GM23338 (cell line): ENCODE data around the gene DAAM2. TPM values are rescaled to one million over a fixed set of nuclear protein-coding genes. Genes with fewer than 3 reads are reported as not detected.

Experiments
- ATAC-seq: fragments of 200-7000 bp; cut with Tn5 transposase; 3 replicates; pipeline ENCODE4 v1.9.1; 2020
- DNase-seq: peaks from one replicate; pipeline ENCODE4 v3.0.0-alpha.2; 2015; ENCODE audit warnings: low spot score
- H2AFZ ChIP-seq: fragments of 200-600 bp; sonication (generic); 2 replicates; pipeline ENCODE4 v1.8.0; 2016; ENCODE audit warnings: antibody characterized with exemption, mild to moderate bottlenecking, moderate library complexity
- H3F3A ChIP-seq: fragments of 200-600 bp; sonication (generic); replicated peaks from 2 replicates; pipeline ENCODE4 v1.8.0; 2017; ENCODE audit warnings: antibody characterized with exemption, mixed run types, low read depth
- H3K27ac ChIP-seq: fragments of 200-600 bp; sonication (generic); 2 replicates; pipeline ENCODE4 v1.6.1; 2016; ENCODE audit warnings: low read depth
- H3K27me3 ChIP-seq: fragments of 200-600 bp; sonication (generic); 2 replicates; pipeline ENCODE4 v1.8.0; 2016; ENCODE audit warnings: mild to moderate bottlenecking, mixed run types, moderate library complexity; ENCODE audit not compliant: insufficient read depth
- H3K36me3 ChIP-seq: fragments of 200-600 bp; sonication (generic); 2 replicates; pipeline ENCODE4 v1.8.0; 2016; ENCODE audit warnings: mild to moderate bottlenecking; ENCODE audit not compliant: insufficient read depth
- H3K4me1 ChIP-seq: fragments of 200-600 bp; sonication (generic); 2 replicates; pipeline ENCODE4 v1.8.0; 2016; ENCODE audit warnings: mild to moderate bottlenecking, moderate library complexity; ENCODE audit not compliant: insufficient read depth
- H3K4me2 ChIP-seq: fragments of 200-600 bp; sonication (generic); 2 replicates; pipeline ENCODE4 v1.7.1; 2017; ENCODE audit warnings: mixed run types
- H3K4me3 ChIP-seq: fragments of 200-600 bp; sonication (generic); 2 replicates; pipeline ENCODE4 v1.6.1; 2016; ENCODE audit warnings: mixed run types
- H3K79me2 ChIP-seq: fragments of 200-600 bp; sonication (generic); replicated peaks from 2 replicates; pipeline ENCODE4 v1.8.0; 2017; ENCODE audit warnings: mild to moderate bottlenecking; ENCODE audit not compliant: insufficient read depth
- H3K9me2 ChIP-seq: fragments of 200-600 bp; sonication (generic); 2 replicates; pipeline ENCODE4 v1.8.0; 2017; ENCODE audit not compliant: insufficient read depth
- H4K20me1 ChIP-seq: fragments of 200-600 bp; sonication (generic); replicated peaks from 2 replicates; pipeline ENCODE4 v1.8.0; 2017; ENCODE audit warnings: mild to moderate bottlenecking; ENCODE audit not compliant: insufficient read depth
- H3K27ac Mint-ChIP-seq: 2 replicates; pipeline ENCODE4 v1.8.0; 2020; ENCODE audit warnings: inconsistent platforms, mild to moderate bottlenecking, moderate library complexity, mixed read lengths
- H3K27me3 Mint-ChIP-seq: 3 replicates; pipeline ENCODE4 v1.8.0; 2022; ENCODE audit warnings: low read depth, mild to moderate bottlenecking, moderate library complexity, mixed read lengths, inconsistent platforms; ENCODE audit not compliant: insufficient read depth, poor library complexity
- H3K36me3 Mint-ChIP-seq: 3 replicates; pipeline ENCODE4 v1.8.0; 2021; ENCODE audit warnings: low read depth, mild to moderate bottlenecking, inconsistent platforms, moderate library complexity, mixed read lengths
- H3K4me1 Mint-ChIP-seq: 3 replicates; pipeline ENCODE4 v1.8.0; 2020; ENCODE audit warnings: mild to moderate bottlenecking, inconsistent platforms, mixed read lengths
- H3K4me3 Mint-ChIP-seq: 3 replicates; pipeline ENCODE4 v1.8.0; 2021; ENCODE audit warnings: moderate library complexity, mild to moderate bottlenecking, inconsistent platforms, mixed read lengths
- H3K9me3 Mint-ChIP-seq: 3 replicates; pipeline ENCODE4 v1.8.0; 2020; ENCODE audit warnings: moderate library complexity, mild to moderate bottlenecking, inconsistent platforms, mixed read lengths
- CREB1 ChIP-seq: fragments of 250-450 bp; sonication (Bioruptor Pico); IDR thresholded peaks from 2 replicates; pipeline ENCODE4 v1.5.0; 2020; ENCODE audit warnings: low read depth, mild to moderate bottlenecking, moderate library complexity
- CTCF ChIP-seq, 2 experiments: fragments of 200-600 bp in 1 of 2; sonication (generic) in 1 of 2; conservative IDR thresholded peaks; 2 replicates each; pipeline versions ENCODE4 v1.5.1 to v1.6.1; 2016 to 2017; ENCODE audit warnings: antibody characterized with exemption in 2 of 2, low read depth in 2 of 2, mild to moderate bottlenecking in 2 of 2, moderate library complexity in 1 of 2
- EZH2phosphoT487 ChIP-seq: fragments of 200-600 bp; sonication (generic); IDR thresholded peaks from one replicate; pipeline ENCODE4 v1.8.1; 2018; ENCODE audit warnings: antibody characterized with exemption; ENCODE audit not compliant: unreplicated experiment
- JUNB ChIP-seq: IDR thresholded peaks from one replicate; pipeline ENCODE4 v1.6.1; 2016; ENCODE audit warnings: antibody characterized with exemption; ENCODE audit not compliant: unreplicated experiment
- NANOG ChIP-seq: IDR thresholded peaks from 2 replicates; pipeline ENCODE4 v1.6.1; 2016; ENCODE audit warnings: antibody characterized with exemption, borderline replicate concordance
- POLR2AphosphoS5 ChIP-seq: IDR thresholded peaks from 2 replicates; pipeline ENCODE4 v1.6.1; 2016; ENCODE audit warnings: antibody characterized with exemption, low read depth
- REST ChIP-seq: IDR thresholded peaks from one replicate; pipeline ENCODE4 v1.6.1; 2018; ENCODE audit warnings: antibody characterized with exemption; ENCODE audit not compliant: unreplicated experiment
- STAT1 ChIP-seq: IDR thresholded peaks from one replicate; pipeline ENCODE4 v1.6.1; 2016; ENCODE audit warnings: antibody characterized with exemption; ENCODE audit not compliant: unreplicated experiment
- ZNF331 ChIP-seq: fragments of 250-450 bp; sonication (Bioruptor Pico); IDR thresholded peaks from 2 replicates; pipeline ENCODE4 v1.5.0; 2020; ENCODE audit warnings: low read depth, mild to moderate bottlenecking, moderate library complexity
- polyA plus RNA-seq: library from polyadenylated mRNA; unstranded; fragments of >200 nt; fragmentation: Nextera tagmentation; extraction: Ambion mirVana; gene quantifications from 2 replicates; pipeline ENCODE4 v1.2.1, GENCODE V29; 2016
- total RNA-seq: library from RNA; depleted of rRNA; stranded (reverse); fragments of >200 nt; shearing (Covaris generic); gene quantifications from 2 replicates; pipeline ENCODE4 v1.2.3, GENCODE V29; 2014
- TF ChIP-seq, protein P1 (sequence below): IDR thresholded peaks from 2 replicates; pipeline ENCODE4 v1.6.1; 2016; ENCODE audit warnings: antibody characterized with exemption

The DAAM2 gene
- total and polyA plus RNA-seq, 2 experiments from 2014 or later: 1.4 to 4.9 TPM

DNA sequence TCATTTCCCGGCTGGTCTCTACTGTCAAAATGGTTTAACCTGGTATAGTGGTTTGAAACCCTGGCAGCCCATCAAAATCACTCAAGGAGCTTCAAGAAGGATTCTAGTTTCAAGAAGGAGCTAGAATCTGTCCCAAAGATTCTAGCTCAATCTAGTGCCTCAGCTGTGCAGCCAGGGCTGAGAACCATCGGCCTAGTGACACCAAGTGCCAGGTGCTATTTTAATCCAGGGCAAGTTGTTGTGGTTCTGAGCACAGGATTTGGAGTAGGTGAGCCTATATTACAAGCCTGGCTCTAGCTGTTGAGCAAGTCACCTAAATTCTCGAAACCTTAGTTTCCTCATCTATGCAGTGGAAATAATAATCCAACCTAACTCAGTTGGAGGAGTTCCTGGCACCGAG is 138.4 kb downstream of the DAAM2 start:
- Histone ChIP-seq H3K4me2 (no peak overlapping the region), H3K9me2 (0 out of 2 replicates have a peak, but pooled peaks cover 3% of the 10 kb centered on the region), H3F3A (no peaks in the 10 kb centered on the region), H3K27me3 (no peaks in the 10 kb centered on the region), H3K36me3 (no peaks in the 10 kb centered on the region), H3K4me1 (peaks cover 23% of the 10 kb centered on the region), H3K27ac (no peak overlapping the region), H2AFZ (no peak overlapping the region), H4K20me1 (no peaks in the 10 kb centered on the region), H3K79me2 (0 out of 2 replicates have a peak, but pooled peaks cover 5% of the 10 kb centered on the region), H3K4me3 (no peak overlapping the region)
- Mint-ChIP-seq H3K4me3 (no peak overlapping the region), H3K4me1 (peaks cover 31% of the 10 kb centered on the region), H3K27me3 (peaks cover 24% of the 10 kb centered on the region), H3K27ac (no peak overlapping the region), H3K9me3 (peaks cover 20% of the 10 kb centered on the region), H3K36me3 (peaks cover 41% of the 10 kb centered on the region)
- TF ChIP-seq JUNB (no peak), NANOG (no peak), EZH2phosphoT487 (no peak), POLR2AphosphoS5 (no peak), REST (no peak), ZNF331 (CRISPR knock-in tag) (no peak)
- TF ChIP-seq, protein P1, sequence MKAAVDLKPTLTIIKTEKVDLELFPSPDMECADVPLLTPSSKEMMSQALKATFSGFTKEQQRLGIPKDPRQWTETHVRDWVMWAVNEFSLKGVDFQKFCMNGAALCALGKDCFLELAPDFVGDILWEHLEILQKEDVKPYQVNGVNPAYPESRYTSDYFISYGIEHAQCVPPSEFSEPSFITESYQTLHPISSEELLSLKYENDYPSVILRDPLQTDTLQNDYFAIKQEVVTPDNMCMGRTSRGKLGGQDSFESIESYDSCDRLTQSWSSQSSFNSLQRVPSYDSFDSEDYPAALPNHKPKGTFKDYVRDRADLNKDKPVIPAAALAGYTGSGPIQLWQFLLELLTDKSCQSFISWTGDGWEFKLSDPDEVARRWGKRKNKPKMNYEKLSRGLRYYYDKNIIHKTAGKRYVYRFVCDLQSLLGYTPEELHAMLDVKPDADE: no peak
- DNase-seq: no peak
- no peak for ATAC-seq

DNA sequence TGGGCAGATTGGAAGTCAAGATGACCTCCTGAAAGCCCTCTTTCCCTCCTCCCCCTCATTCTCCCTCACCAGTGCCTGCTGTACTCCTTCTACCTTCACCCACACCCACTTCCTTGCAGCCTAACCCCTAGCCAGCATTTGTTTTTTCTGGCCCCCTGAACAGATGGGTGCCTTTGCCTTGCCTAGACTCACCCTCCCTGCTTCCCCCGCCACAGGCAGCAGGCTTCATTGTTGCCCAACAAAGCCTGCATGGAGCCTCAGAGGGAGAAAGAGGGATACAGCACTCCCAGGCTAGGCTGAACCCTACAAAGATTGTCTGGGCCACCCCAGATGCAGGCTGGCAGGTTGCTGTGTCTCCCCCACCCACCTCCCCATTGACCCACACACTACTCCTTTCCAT is 139.4 kb downstream of the DAAM2 start:
- ATAC-seq (no peak), DNase-seq (no peak)
- Histone ChIP-seq H3K36me3 (no peaks in the 10 kb centered on the region), H3K27ac (no peak overlapping the region), H3K4me3 (no peak overlapping the region), H3K4me2 (no peak overlapping the region), H3K27me3 (no peaks in the 10 kb centered on the region), H3K79me2 (0 out of 2 replicates have a peak, but pooled peaks cover 5% of the 10 kb centered on the region), H3K4me1 (peaks cover 23% of the 10 kb centered on the region), H4K20me1 (no peaks in the 10 kb centered on the region), H3F3A (no peaks in the 10 kb centered on the region), H2AFZ (no peak overlapping the region), H3K9me2 (0 out of 2 replicates have a peak, but pooled peaks cover 3% of the 10 kb centered on the region)
- no peak overlapping the region for H3K4me3 Mint-ChIP-seq
- peaks cover 16% of the 10 kb centered on the region for H3K27me3 Mint-ChIP-seq
- H3K4me1 Mint-ChIP-seq: peaks cover 31% of the 10 kb centered on the region
- no peak overlapping the region for H3K27ac Mint-ChIP-seq
- peaks cover 30% of the 10 kb centered on the region for H3K36me3 Mint-ChIP-seq
- H3K9me3 Mint-ChIP-seq: peaks cover 13% of the 10 kb centered on the region
- TF ChIP-seq CREB1 (no peak), EZH2phosphoT487 (no peak), ZNF331 (CRISPR knock-in tag) (no peak), STAT1 (no peak), POLR2AphosphoS5 (no peak), JUNB (no peak), CTCF (conservative IDR thresholded peaks at IDR 0.05; ENCODE audit: low read depth in 2 of 2) (no peak)
- TF ChIP-seq, protein P1: no peak
